Measurements from ENCODE around the gene ALDH8A1.

- no peak for TF ChIP-seq CTCF (IDR thresholded peaks at IDR 0.05 in 8 of 11, conservative IDR thresholded peaks at IDR 0.05 in 3 of 11)
- no peak for TF ChIP-seq POLR2AphosphoS5 (IDR thresholded peaks at IDR 0.05)
- TF ChIP-seq POLR2A (IDR thresholded peaks at IDR 0.05) = no peak
Observed at GRCh38 chr6:134959603-134960002, 9.7 kb upstream of the ALDH8A1 start.
